ENCODE data around the gene CDK18.

CDK18 gene

DNA sequence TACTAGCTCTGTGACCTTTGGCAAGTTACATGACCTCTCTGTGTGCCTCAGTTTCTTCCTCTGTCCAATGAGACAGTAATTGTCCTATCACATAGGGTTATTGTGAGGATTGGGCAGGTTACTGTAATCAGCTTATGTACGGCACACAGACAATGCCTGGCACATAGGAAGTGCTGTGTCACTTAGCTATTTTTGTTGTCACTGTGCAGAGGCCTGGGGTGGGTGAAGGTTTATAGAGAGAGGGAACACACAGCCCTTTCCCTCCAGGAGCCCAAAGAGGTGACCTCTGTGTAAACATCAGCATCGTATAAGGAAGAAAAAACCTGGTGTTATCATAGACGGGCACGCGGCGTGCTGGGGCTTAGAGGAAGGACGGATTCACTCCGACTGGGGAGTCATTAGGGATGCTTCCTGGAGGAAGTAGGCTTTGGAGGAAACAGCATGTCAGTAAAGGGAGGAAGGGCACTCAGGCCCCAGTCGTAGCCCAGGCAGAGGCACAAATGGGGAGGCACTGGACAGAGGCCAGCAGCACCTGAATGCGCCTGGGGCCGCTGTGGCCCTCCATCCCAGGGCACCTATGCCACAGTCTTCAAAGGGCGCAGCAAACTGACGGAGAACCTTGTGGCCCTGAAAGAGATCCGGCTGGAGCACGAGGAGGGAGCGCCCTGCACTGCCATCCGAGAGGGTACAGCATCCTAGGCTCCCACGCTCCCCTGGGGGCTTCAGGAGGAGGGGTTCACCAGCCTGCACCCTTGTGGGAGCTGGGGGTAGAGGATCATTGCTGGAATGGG lies 21.2 kb downstream of the CDK18 start:
- TF ChIP-seq, protein P1, sequence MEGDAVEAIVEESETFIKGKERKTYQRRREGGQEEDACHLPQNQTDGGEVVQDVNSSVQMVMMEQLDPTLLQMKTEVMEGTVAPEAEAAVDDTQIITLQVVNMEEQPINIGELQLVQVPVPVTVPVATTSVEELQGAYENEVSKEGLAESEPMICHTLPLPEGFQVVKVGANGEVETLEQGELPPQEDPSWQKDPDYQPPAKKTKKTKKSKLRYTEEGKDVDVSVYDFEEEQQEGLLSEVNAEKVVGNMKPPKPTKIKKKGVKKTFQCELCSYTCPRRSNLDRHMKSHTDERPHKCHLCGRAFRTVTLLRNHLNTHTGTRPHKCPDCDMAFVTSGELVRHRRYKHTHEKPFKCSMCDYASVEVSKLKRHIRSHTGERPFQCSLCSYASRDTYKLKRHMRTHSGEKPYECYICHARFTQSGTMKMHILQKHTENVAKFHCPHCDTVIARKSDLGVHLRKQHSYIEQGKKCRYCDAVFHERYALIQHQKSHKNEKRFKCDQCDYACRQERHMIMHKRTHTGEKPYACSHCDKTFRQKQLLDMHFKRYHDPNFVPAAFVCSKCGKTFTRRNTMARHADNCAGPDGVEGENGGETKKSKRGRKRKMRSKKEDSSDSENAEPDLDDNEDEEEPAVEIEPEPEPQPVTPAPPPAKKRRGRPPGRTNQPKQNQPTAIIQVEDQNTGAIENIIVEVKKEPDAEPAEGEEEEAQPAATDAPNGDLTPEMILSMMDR (IDR thresholded peaks at IDR 0.05; ENCODE audit: extremely low read depth, missing control alignments): no peak
- no peak for DNase-seq (ENCODE audit: low spot score)

DNA sequence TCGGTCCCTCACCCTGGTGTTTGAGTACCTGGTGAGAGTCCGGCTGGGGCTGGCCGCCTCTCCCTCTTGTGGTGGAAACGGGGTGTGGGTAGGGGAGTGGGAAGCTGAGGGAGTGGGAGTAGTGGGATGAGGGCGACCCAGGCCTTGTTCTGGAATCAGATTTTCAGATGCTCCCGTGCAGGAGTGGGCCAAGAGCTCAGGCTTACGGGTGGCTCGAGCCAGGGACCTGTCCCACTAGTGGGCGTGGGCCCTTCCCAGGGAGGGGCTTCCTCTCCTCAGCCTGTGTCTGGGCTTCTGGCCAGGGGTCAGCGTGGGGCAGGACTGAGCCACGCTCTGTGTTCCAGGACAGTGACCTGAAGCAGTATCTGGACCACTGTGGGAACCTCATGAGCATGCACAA lies 22.0 kb downstream of the CDK18 start:
- TF ChIP-seq, protein P1 (IDR thresholded peaks at IDR 0.05; ENCODE audit: extremely low read depth, missing control alignments): no peak
- DNase-seq (ENCODE audit: low spot score): no peak

DNA sequence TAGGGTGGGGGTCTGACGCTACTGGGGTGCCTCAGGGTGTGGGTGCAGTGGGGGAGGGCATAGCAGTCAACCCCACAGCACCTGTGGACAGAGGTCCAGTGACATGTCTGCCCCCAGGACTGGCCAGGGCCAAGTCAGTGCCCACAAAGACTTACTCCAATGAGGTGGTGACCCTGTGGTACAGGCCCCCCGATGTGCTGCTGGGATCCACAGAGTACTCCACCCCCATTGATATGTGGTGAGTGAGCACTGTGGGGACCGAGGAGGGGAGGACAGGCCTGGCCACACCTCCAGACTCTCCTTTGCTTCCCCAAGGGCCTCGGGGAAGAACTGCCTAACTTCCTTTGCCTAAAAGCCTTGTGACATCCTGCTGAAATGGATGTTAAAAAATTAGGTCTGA lies 23.5 kb downstream of the CDK18 start:
- DNase-seq (ENCODE audit: low spot score): no peak
- TF ChIP-seq, protein P1 (IDR thresholded peaks at IDR 0.05; ENCODE audit: extremely low read depth, missing control alignments): no peak

DNA sequence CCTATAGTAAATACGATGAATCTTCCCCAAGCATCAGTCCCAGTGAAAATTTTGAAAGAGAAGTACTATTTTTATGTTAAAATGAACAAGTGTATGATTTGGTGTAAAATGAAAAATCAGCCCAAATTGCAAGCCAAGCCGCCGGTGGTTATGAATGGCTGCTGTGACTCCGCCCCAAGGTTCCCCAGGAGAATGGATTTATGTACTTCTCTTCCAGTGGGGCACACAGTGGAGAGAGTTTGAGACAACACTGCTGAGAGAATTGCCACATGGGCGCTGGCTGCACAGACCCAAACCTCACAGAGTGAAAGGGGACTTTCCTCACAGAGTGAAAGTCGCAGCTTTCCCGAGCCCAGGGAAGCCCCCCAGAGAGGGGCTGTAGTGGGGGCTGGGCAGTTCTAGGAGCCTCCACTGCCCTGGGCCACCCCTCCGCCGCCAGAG lies 24.0 kb downstream of the CDK18 start:
- no peak for DNase-seq (ENCODE audit: low spot score)
- TF ChIP-seq, protein P1 (IDR thresholded peaks at IDR 0.05; ENCODE audit: extremely low read depth, missing control alignments): no peak

DNA sequence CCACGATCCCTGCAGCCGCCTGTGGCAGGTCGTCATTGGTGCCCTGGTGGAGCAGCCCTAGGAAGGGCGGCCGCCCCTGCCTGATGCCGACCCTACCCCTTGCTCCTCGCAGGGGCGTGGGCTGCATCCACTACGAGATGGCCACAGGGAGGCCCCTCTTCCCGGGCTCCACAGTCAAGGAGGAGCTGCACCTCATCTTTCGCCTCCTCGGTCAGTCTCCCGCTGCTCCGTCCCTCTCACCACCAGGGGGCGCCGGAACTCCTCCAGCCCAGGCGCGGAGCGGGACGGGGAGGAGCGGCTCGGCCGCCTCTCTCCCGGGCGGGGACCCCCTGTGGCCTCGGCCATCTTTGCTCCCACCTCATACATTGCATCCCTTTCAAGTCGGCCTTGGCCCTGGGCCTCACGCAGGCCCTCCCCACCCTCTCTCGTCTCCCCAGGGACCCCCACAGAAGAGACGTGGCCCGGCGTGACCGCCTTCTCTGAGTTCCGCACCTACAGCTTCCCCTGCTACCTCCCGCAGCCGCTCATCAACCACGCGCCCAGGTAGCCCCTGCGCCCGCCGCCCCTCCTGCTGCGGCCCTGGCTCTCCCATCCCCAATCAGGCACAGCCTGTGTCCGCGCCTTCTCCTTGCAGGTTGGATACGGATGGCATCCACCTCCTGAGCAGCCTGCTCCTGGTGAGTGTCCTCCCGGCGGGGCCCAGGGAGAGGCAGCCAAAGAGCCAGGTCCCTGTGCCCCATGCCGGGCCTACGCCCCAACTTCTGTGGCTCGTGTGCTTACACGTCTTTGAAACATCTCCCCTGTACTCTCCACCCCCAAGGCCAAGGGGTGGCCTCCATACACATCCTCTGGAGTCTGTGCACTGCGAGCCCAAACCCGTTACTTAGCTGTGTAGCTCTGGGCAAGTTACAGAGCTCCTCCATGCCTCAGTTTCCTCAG lies 24.7 kb downstream of the CDK18 start:
- peak; percentile 87 for DNase-seq (ENCODE audit: low spot score)
- TF ChIP-seq, protein P1 (IDR thresholded peaks at IDR 0.05; ENCODE audit: extremely low read depth, missing control alignments): peak; percentile 95

DNA sequence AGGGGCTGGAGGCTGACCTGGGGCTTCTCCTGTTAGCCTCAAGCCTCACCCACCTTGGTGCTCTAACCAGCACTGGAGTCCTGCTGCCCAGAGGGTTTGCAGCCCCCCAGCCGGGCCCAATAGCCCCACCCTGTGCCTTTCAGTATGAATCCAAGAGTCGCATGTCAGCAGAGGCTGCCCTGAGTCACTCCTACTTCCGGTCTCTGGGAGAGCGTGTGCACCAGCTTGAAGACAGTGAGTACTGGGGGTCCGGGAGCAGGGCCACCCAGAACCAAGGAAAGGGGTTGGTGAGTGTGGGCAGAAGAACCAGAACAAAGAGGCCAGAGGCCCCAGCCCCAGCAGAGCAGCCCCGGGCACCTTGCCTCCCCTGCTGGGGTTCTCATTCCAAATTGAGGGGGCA lies 25.6 kb downstream of the CDK18 start:
- TF ChIP-seq, protein P1 (IDR thresholded peaks at IDR 0.05; ENCODE audit: extremely low read depth, missing control alignments): no peak
- no peak for DNase-seq (ENCODE audit: low spot score)
